ENCODE measurements around the gene LYSMD1.

LYSMD1 gene

DNA sequence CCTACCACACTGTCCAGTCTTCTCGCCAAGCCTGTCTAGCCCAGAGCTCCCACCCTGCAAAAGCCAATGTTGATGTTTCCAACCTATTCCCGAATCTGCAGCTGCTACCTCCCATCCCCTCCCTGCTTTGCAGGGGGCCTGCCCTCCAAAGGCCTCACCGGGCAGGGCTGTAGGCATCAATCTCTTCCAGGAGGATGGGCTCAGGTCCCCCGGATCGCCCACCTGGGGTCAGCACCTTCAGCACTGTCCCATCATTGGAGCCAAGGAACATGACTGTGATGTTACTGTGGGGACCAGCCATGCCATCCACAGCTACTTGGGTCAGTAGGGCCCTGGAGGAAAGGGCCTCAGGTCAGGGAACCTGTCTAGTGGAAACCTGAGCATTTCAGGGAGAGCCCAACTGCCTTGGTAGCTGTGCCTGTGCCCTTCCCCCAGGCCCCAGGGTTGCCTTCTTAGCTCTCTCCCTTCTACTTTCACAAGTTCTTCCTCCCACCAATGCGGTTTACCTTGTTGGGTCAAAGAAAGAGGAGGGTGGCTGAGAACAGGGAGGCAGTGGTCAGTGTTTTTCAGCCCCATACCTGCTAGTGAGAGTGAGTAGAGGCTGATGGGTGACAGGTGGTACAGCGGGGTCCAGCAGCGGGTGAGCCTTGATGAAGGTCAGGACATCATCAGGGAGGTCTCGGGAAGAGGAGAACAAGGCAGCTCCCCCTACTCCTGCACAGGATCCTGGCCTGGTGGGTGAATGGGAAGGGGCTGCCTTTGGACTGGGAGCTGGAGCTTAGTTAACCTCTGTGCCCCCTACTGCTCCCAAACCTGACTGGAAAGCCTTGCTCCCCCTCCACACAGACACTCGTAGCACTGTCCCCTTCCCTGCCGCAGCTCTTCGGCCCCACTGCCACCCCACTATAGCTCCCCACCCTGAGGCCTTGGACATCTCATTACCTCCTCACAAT, 30.0 kb downstream of the LYSMD1 start:
- DNase-seq, result no peak

DNA sequence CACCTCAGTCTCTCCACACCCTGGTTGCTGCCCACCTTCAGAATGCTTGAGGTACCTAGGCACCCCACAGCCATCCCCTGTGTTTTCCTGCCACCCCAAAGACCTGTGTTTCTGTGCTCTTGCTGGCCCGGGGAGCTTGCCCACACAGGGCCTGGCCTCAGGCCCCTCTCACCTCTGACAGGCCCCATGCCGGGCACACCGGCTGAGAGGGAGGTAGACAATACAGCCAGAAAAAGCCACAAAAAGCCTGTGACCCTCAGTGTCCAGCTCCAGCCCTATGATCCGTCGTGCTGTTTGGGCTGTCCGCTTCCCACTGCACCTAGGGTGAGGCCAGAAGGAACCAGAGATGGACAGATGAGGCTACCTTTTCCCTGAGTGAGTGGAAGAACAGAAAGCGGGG, 30.7 kb downstream of the LYSMD1 start:
- no peak for DNase-seq

DNA sequence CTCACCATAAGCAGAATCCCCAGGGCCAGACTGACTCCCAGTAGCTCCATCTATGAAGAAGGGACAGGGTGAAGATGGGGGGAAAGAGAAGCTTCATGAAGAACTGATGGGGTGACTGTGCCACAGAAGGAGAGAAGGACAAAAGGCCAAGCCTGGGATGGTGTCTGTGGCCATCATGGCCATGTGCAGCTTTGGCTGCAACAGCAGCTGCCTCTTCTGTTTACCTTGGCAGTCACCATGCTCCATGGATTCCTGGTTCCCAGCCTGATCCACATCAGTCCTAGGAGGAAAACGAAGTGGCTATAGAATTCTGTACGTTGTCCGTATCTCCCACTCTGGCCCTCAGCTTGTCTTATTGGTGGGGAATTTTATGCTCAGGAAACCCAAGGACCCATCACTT, 31.3 kb downstream of the LYSMD1 start:
- no peak for DNase-seq

DNA sequence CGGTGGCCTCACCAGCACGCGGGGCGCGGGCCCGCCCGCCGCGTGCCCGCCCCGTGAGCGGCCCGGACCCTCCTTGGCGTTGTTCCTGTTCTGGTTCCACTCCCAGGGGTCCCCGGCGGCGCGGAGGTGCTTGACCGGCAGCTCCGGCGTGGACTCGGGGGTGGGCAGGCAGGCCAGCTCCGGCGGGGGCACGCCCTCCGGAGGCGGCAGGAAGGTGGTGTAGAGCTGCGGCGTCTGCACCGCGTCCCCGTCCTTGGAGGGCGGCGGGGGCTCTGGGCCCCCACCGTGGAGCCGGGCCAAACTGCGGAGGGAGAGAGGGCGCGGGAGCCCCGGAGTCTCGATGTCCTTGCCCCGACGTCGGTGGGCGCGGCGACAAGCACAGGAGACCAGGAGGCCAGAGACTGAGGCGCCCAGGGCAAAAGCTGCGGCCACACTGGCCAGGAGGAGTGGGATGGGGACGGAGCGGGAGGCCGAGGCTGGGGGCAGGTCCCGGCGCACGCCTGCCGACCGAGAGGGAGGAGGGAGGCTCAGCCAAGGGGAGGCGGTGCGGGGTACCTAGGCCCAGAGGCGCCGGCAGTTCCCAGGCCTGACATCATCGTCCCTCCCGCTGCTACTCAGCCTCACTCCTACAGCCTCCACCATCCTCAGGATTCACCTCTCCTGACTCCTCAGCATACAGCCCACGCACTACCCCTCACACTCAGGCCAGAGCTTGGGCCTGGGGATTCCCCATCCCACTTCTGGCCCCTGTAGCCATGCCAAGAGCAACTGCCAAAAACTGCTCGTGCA, 32.5 kb downstream of the LYSMD1 start:
- no peak for DNase-seq

DNA sequence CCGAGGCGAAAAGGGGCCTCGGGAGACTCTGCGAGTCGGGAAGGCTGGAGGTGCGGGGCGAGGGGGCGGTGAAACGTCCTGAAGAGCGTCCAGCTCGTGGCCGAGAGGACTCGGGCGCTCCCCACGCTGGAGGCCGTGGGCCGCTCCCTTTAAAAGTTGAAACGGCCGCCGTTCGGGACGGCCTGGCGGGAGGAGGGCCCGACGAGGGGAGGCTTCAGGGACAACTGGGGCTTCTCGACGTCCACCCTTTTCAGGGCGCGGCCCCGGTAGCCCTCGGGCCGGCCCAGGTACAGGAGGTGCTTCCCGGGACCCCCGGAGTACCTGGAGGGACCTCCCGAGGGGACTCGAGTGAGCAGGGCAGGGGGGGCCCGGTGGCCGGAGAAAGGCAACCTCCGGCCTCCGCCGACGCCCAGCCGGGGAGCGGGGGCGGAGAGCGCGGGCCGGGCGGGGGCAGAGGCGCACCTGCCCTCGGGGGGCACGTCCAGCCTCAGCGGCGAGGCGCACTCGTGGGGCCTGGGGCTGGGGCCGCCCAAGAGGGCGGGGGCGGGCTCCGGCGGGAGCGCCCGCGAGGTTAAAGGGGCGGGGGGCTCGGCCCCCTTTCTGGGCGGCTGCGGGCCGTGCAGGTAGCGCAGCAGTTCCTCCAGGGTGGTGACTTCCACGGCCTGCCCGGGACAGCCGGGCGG, 33.2 kb downstream of the LYSMD1 start:
- DNase-seq, result no peak

DNA sequence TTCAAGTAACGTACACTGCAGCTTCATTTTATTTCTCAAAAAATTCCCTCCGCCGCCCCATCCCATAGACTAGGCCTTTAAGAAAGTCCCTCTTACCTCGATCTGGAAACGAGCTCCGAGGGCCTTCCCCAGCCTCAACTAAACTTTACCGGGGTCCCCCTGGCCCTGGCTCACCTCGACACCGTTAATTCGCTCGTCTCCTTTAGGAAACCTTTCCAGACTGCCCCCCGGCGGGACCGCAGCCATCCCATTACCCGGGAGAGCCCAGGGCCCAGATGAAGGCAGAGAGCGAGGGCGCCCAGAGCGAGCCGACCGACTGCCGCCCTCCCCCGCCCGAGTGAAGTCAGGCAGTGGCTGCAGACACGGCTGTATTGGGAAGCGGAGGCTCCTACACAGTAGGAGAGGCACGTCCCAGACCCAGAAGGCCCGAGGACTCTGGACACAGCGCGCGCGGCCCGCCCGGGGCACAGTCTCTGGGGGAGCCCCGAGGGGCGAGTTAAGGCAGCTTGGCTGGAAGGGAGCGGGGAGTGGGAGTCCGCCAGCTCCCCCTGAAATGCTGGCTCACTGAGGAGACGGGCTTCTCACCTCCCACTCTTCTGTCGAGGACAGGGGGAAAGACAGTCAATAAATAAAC, 33.9 kb downstream of the LYSMD1 start:
- no peak for DNase-seq

DNA sequence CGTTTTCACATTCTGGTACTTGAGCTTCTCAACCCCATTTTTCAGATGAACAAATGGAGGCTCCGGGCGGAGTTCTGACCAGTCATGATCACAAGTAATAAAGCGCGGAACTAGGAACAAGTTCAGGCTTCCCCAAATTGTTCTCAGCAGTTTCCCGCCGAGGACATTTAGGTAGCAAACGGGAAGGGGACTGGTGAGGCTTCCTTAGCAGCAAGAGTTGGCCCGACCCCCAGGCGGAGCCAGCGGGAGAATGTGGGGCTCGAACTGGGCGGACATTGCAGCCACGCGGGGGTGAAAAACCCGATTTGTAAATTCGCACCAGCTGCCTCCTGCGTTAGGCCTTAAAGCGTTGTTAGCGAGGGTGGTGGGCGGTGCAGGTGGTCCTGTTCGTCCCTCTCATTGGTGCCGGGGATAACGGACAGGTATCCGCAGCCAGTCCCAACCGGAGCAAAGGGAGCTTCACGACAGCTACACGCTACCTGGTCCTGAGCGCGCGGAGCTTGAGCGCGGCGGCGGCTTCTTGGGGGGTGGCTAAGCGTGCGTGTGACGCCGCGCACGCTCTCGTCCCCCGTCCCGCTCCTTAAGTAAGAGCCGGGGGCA, 34.6 kb downstream of the LYSMD1 start:
- DNase-seq, result peak; percentile 89

DNA sequence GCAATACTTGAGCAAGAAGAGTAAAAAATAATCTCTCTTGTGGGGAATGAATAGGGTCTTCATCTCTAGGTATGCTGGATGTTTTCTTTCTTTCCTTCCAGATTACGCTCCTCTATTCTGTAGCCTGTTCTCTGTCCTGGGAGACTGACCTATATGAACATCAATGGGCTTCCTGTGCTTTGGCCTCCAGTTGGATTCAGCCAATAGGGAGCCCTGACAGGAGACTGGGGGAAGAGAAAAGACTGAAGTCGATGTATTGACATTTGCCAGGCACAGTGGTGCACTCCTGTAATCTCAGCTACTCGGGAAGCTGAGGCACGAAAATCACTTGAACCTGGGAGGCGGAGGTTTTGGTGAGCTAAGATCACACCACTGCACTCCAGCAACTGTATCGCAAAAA, 36.9 kb downstream of the LYSMD1 start:
- DNase-seq, result no peak

DNA sequence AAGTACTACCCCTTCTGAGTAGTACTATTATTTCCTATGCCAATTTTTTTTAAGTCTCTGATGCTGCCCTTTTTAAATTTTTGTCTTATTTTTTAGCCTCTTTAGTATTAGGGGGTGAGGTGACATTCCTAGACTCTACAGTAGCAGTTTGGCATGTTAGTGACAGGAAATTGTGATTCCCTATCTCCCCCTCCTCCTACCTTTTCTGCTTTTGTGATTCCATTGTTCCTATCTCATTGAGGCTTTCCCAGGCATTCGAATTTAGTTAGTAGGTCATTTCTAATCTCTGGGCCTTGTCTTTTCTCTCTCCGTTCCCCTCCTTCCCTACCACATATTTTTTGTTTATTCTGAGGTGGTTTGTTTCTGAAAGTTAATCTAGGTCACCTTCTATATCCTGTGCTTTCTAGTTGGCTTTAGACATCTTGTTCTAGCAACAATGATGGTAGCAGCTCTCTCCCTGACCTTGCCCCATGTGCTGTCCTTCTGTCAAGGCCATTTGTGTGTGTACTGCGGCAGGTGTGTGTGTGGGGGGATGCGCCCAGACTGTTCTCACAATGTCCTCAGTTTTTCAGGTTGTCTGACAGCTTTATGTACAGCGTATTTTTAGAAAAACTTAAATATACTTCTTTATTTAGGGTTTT, 40.8 kb downstream of the LYSMD1 start:
- no peak for DNase-seq

DNA sequence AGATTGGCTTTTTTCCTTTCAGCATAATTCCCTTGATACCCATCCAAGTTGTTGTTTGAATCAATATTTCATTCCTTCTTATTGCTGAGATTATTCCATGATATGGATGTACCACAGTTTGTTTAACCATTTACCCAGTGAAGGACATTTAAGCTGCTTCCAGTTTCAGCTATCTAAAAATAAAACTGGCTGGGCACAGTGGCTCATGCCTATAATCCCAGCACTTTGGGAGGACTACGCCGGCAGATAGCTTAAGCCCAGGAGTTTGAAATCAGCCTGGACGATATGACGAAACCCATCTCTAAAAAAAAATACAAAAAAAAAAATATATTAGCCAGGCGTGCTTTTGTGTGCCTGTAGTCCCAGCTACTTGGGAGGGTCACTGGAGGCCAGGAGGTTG, 51.8 kb downstream of the LYSMD1 start:
- DNase-seq, result no peak

Data from NCI-H187 treated with DMSO at 0.1 percent for 48 hours (cell line).